Measurements from ENCODE around the gene CLDN16. TPM values are rescaled to one million over a fixed set of nuclear protein-coding genes. Genes with fewer than 3 reads are reported as not detected.

The CLDN16 gene
- total and polyA plus RNA-seq, 9 of the 15 experiments (the other 6 are each of a cell fraction or from before 2014, with no cell fraction given) = 0.04 to 0.11 (median 0.04) TPM; not detected in 6

DNA sequence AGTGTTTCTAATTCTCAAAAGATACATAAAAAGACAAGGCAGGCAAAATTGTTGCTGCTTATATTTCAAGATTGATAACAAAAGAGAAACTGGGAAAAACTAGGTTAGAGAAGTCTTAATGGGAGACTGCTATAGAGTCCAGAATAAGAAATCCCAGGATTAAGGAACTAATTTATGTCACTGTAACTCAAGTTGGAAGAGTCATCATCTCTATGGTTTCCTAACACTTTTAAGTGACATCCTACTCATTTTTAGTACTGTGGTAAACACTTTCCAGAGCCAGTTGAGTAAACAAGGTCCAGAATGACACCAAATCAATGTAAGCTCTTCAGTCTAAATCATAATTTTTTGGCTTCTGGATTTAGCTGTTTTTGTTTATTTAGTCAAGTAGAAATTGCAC is 8.0 kb downstream of the CLDN16 start:
- H3K36me3 ChIP-seq (ENCODE audit: control insufficient read depth, insufficient read depth, low read length) = no peaks in the 10 kb centered on the region
- H3K4me1 ChIP-seq (replicated peaks in 1 of 2; ENCODE audit: control insufficient read depth in 2 of 2, insufficient read depth in 2 of 2, low read length in 2 of 2) = no peaks in the 10 kb centered on the region
- no peak overlapping the region for H3K4me3 ChIP-seq
- H3K27me3 ChIP-seq (ENCODE audit: control insufficient read depth in 2 of 2, insufficient read depth in 2 of 2, low read length in 2 of 2) = no peaks in the 10 kb centered on the region
- ChIA-PET POLR2A (no interaction called here), CTCF (ENCODE audit: low intra/inter-chr PET ratio) (no interaction called here)
- H3K4me2 ChIP-seq (ENCODE audit: insufficient read depth, low read length) = no peak overlapping the region
- H3K79me2 ChIP-seq (ENCODE audit: control insufficient read depth, insufficient read depth, low read length) = no peaks in the 10 kb centered on the region
- no peak for ATAC-seq
- no peaks in the 10 kb centered on the region for H4K20me1 ChIP-seq (replicated peaks; ENCODE audit: control insufficient read depth, insufficient read depth, low read length)
- no peak for DNase-seq (ENCODE audit: extremely low read depth in 1 of 4, low spot score in 3 of 4)
- H3K27ac ChIP-seq (ENCODE audit: extremely low read depth, low read depth, low read length) = no peak overlapping the region
- no peak overlapping the region for H3K9ac ChIP-seq (ENCODE audit: insufficient read depth in 1 of 2, low read depth in 2 of 2, low read length in 2 of 2)
- H3K9me3 ChIP-seq (replicated peaks; ENCODE audit: control insufficient read depth, insufficient read depth, low read depth, low read length) = no peaks in the 10 kb centered on the region; the same call in 1 of the 2 replicates
- no TSS peak for BruUV-seq (replicated peaks)
- no peaks in the 10 kb centered on the region for H3K9me1 ChIP-seq (ENCODE audit: control insufficient read depth, insufficient read depth, low read length)
- intact Hi-C loops (cut with micrococcal nuclease) = no loop called here
- no peak overlapping the region for H2AFZ ChIP-seq (ENCODE audit: low read depth, low read length)
- FAIRE-seq = no peak
- in situ Hi-C loops (cut with MboI) = no loop called here
- TF ChIP-seq ZKSCAN8 (CRISPR knock-in tag; IDR thresholded peaks at IDR 0.05) = no peak
- no peak for TF ChIP-seq E2F3 (CRISPR knock-in tag; IDR thresholded peaks at IDR 0.05)
- TF ChIP-seq MEF2D (tag; conservative IDR thresholded peaks at IDR 0.05; ENCODE audit: low read depth) = no peak
- TF ChIP-seq, protein P1, sequence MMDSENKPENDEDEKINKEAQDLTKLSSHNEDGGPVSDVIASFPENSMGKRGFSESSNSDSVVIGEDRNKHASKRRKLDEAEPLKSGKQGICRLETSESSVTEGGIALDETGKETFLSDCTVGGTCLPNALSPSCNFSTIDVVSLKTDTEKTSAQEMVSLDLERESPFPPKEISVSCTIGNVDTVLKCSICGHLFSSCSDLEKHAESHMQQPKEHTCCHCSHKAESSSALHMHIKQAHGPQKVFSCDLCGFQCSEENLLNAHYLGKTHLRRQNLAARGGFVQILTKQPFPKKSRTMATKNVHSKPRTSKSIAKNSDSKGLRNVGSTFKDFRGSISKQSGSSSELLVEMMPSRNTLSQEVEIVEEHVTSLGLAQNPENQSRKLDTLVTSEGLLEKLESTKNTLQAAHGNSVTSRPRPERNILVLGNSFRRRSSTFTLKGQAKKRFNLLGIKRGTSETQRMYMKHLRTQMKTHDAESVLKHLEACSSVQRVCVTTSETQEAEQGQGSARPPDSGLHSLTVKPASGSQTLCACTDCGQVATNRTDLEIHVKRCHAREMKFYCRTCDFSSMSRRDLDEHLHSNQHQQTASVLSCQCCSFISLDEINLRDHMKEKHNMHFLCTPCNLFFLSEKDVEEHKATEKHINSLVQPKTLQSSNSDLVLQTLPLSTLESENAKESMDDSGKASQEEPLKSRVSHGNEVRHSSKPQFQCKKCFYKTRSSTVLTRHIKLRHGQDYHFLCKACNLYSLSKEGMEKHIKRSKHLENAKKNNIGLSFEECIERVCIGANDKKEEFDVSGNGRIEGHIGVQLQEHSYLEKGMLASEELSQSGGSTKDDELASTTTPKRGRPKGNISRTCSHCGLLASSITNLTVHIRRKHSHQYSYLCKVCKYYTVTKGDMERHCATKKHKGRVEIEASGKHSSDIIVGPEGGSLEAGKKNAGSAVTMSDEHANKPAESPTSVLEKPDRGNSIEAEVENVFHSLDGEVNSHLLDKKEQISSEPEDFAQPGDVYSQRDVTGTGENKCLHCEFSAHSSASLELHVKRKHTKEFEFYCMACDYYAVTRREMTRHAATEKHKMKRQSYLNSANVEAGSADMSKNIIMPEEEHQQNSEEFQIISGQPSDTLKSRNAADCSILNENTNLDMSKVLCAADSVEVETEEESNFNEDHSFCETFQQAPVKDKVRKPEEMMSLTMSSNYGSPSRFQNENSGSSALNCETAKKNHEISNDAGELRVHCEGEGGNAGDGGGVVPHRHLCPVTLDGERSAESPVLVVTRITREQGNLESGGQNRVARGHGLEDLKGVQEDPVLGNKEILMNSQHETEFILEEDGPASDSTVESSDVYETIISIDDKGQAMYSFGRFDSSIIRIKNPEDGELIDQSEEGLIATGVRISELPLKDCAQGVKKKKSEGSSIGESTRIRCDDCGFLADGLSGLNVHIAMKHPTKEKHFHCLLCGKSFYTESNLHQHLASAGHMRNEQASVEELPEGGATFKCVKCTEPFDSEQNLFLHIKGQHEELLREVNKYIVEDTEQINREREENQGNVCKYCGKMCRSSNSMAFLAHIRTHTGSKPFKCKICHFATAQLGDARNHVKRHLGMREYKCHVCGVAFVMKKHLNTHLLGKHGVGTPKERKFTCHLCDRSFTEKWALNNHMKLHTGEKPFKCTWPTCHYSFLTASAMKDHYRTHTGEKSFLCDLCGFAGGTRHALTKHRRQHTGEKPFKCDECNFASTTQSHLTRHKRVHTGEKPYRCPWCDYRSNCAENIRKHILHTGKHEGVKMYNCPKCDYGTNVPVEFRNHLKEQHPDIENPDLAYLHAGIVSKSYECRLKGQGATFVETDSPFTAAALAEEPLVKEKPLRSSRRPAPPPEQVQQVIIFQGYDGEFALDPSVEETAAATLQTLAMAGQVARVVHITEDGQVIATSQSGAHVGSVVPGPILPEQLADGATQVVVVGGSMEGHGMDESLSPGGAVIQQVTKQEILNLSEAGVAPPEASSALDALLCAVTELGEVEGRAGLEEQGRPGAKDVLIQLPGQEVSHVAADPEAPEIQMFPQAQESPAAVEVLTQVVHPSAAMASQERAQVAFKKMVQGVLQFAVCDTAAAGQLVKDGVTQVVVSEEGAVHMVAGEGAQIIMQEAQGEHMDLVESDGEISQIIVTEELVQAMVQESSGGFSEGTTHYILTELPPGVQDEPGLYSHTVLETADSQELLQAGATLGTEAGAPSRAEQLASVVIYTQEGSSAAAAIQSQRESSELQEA (IDR thresholded peaks at IDR 0.05; ENCODE audit: low read depth) = no peak
- no peak for TF ChIP-seq KDM1A (IDR thresholded peaks at IDR 0.05)
- no peak for TF ChIP-seq CTBP1 (IDR thresholded peaks at IDR 0.05; ENCODE audit: borderline replicate concordance)
- TF ChIP-seq FOXK2 (conservative IDR thresholded peaks at IDR 0.05 in 1 of 2, IDR thresholded peaks at IDR 0.05 in 1 of 2; ENCODE audit: low read depth in 2 of 2) = no peak
- no peak for TF ChIP-seq NCOA2 (IDR thresholded peaks at IDR 0.05; ENCODE audit: partially characterized antibody in 2 of 2)
- no peak for TF ChIP-seq MBD1 (CRISPR knock-in tag; IDR thresholded peaks at IDR 0.05)
- no peak for TF ChIP-seq CC2D1A (IDR thresholded peaks at IDR 0.05)
- no peak for TF ChIP-seq MEF2A (IDR thresholded peaks at IDR 0.05; ENCODE audit: control insufficient read depth, low read depth, low read length)
- TF ChIP-seq HDAC1 (IDR thresholded peaks at IDR 0.05) = no peak
